NOMO-1 (cell line): Measurements from ENCODE around the gene HMMR.
"Not testable (repeated sequence)": the region's sequence is repeated elsewhere in the genome, so short reads cannot be mapped to it uniquely, and the experiment has no call there.

Experiments
- DNase-seq, 2 experiments: peaks; one replicate each; lab custom pipeline; 2025; ENCODE audit not compliant: unreplicated experiment in 2 of 2; lab: John Stamatoyannopoulos, UW

Gene HMMR

GRCh38 chr5:163506095-163506457, 45.6 kb downstream of the HMMR start:
- no peak for DNase-seq

GRCh38 chr5:163506726-163507125, 46.3 kb downstream of the HMMR start:
- DNase-seq, result peak in 1 of 2 experiments; percentile 28

GRCh38 chr5:163508753-163509152, 48.3 kb downstream of the HMMR start:
- DNase-seq, result no peak

GRCh38 chr5:163509291-163509951, 49.0 kb downstream of the HMMR start:
- no peak for DNase-seq

- no peak for DNase-seq
Measured at GRCh38 chr5:163512526-163512925, 52.1 kb downstream of the HMMR start.

- no peak for DNase-seq
Measured at GRCh38 chr5:163525096-163525495, 64.7 kb downstream of the HMMR start.

- no peak for DNase-seq
Measured at GRCh38 chr5:163529698-163530097, 69.3 kb downstream of the HMMR start.

GRCh38 chr5:163531272-163531671, 70.8 kb downstream of the HMMR start:
- DNase-seq, result no peak

- DNase-seq, result no peak
Measured at GRCh38 chr5:163532171-163533084, 72.0 kb downstream of the HMMR start.

- no peak for DNase-seq
Measured at GRCh38 chr5:163533223-163533622, 72.8 kb downstream of the HMMR start.

GRCh38 chr5:163534492-163535094, 74.2 kb downstream of the HMMR start:
- no peak for DNase-seq

GRCh38 chr5:163535290-163535689, 74.9 kb downstream of the HMMR start:
- DNase-seq, result no peak

GRCh38 chr5:163536442-163536841, 76.0 kb downstream of the HMMR start:
- not testable (repeated sequence) for DNase-seq

- DNase-seq, result no peak
Measured at GRCh38 chr5:163540696-163541095, 80.3 kb downstream of the HMMR start.
